ENCODE data around the gene GSKIP.
"Not testable (repeated sequence)": the region's sequence is repeated elsewhere in the genome, so short reads cannot be mapped to it uniquely, and the experiment has no call there.

GSKIP gene

GRCh38 chr14:96362965-96363750 is at the start of gene GSKIP, which contains the start of gene ATG2B:
GSKIP (plus strand) TSS chr14:96363526; CDS start chr14:96382248, 18,722 bp downstream.
ATG2B (minus strand) TSS chr14:96363341; CDS start chr14:96362976, 365 bp downstream.
- DNase-seq: peak; percentile 95 to 97

- DNase-seq: no peak
Measured at GRCh38 chr14:96316087-96316486, 47.2 kb upstream of the GSKIP start.

GRCh38 chr14:96318836-96319235 is 44.5 kb upstream of the GSKIP start:
- DNase-seq: no peak

- DNase-seq: peak in 1 of 2 donors; percentile 8
Measured at GRCh38 chr14:96320605-96321004, 42.7 kb upstream of the GSKIP start.

DNA sequence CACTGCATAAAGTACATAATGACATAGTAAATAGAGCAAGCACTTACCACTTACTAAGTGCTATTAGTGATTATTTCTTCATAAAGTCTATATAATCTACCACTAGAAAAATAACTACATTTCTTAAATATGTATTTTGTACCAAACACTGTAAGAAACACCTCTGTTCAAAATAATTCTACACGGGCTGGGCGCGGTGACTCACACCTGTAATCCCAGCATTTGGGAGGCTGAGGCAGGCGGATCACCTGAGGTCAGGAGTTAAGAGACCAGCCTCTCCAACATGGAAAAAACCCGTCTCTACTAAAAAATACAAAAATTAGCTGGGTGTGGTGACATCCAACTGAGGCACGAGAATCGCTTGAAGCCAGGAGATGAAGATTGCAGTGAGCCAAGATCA is 39.1 kb upstream of the GSKIP start:
- no peak for DNase-seq

DNA sequence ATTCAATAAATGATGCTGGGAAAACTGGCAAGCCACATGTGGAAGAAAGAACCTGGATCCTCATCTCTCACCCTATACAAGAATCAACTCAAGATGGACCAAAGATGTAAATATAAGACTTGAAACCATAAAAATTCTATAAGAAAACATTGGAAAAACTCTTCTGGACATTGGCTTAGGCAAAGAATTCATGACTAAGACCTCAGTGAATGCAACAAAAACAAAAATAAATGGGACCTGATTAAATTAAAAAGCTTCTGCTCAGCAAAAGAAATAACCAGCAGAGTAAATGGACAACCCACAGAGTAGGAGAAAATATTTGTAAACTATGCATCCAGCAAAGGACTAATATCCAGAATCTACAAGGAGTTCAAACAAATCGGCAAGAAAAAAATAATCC is 24.8 kb upstream of the GSKIP start:
- no peak for DNase-seq

- no peak for DNase-seq
Measured at GRCh38 chr14:96341323-96341722, 22.0 kb upstream of the GSKIP start.

DNA sequence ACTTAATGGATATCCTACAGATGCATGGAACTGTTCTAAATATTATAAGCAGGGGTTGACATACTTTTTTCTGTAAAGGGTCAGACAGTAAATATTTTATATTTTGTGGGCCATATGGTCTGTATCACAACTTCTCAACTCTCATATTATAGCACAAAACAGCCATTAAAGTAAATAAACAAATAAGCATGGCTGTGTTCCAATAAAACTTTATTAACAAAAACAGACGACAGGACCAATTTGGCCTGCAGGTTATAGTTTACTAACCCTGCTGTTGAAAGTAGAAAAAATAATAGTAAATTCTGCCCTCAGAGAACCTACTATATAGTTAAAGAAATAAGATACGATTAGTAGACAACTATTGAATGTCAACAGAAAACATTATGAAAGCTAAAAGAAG is 17.7 kb upstream of the GSKIP start:
- DNase-seq: no peak

DNA sequence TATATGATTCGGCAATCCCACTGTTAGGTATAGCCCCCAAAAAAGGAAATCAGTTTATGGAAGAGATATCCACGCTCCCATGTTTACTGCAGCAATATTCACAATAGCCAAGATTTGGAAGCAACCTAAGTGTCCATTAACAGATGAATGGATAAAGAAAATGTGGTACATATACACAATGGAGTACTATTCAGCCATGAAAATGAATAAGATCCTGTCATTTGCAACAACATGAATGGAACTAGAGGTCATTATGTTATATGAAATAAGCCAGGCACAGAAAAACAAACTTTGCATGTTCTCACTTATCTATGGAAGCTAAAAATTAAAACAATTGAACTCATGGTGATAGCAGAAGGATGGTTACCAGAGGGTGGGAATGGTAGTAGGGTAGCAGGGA is 15.4 kb upstream of the GSKIP start:
- DNase-seq: not testable (repeated sequence)

GRCh38 chr14:96349286-96350075 is 13.8 kb upstream of the GSKIP start:
- DNase-seq: no peak

DNA sequence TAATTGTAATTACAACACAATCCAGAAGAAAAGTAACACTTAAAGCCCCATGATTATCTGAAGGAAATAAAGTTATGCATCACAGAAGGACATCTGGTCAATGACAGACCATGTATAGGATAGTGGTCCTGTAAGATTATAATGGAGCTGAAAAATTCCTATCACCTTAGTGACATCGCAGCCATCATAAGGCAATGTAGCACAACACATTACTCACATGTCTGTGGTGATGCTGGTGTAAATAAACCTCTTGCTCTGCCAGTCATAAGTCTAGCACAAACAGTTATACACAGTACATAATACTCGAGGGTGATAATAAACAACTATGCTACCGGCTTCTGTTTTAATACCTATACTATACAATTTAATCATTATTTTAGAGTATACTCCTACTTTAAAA is 11.3 kb upstream of the GSKIP start:
- DNase-seq: no peak

DNA sequence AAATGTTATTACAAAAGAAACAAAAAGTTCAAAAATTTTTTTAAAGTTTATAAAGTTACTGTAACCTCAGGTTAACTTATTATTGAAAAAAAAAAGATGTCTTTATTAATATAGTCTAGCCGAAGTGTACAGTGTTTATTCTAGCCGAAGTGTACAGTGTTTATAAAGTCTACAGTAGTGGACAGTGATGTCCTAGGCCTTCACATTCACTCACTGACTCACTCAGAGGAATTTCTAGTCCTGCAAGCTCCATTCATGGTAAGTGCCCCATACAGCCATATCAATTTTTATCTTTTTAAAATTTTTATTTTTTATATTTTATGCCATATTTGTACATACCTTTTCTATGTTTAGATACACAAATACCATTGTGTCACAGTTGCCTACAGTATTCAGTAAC is 10.6 kb upstream of the GSKIP start:
- no peak for DNase-seq

DNA sequence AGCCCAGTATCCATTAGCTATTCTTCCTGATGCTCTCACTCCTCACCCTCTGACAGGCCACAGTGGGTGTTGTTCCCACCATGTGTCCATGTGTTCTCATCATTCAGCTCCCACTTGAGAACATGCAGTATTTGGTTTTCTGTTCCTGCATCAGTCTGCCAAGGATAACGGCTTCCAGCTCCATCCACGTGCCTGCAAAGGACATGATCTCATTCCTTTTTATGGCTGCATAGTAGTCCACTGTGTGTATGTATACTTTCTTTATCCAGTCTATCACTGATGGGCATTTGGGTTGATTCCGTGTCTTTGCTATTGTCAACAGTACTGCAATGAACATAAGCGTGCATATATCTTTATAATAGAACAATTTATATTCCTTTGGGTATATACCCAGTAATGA is 9.1 kb upstream of the GSKIP start:
- DNase-seq: no peak

DNA sequence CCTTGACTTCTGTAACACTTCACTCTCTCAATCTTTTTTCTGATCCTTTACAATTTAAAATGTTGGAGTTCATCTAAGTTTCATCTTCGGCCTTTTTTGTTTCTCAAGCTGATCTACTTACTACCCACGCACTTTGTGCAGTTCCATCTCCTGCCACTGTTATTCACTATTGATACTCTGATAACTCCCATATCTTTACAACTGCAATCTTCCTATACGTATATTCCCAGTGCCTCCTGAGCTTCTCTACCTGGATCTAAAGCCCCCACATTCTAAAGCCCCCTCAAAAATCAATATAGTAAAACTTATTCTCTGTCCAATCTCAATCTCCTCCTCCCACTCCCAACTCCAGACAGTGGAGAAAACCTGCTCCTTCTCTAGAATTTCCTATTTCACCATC is 6.1 kb upstream of the GSKIP start:
- no peak for DNase-seq

- no peak for DNase-seq
Measured at GRCh38 chr14:96359959-96360358, 3.4 kb upstream of the GSKIP start.

DNA sequence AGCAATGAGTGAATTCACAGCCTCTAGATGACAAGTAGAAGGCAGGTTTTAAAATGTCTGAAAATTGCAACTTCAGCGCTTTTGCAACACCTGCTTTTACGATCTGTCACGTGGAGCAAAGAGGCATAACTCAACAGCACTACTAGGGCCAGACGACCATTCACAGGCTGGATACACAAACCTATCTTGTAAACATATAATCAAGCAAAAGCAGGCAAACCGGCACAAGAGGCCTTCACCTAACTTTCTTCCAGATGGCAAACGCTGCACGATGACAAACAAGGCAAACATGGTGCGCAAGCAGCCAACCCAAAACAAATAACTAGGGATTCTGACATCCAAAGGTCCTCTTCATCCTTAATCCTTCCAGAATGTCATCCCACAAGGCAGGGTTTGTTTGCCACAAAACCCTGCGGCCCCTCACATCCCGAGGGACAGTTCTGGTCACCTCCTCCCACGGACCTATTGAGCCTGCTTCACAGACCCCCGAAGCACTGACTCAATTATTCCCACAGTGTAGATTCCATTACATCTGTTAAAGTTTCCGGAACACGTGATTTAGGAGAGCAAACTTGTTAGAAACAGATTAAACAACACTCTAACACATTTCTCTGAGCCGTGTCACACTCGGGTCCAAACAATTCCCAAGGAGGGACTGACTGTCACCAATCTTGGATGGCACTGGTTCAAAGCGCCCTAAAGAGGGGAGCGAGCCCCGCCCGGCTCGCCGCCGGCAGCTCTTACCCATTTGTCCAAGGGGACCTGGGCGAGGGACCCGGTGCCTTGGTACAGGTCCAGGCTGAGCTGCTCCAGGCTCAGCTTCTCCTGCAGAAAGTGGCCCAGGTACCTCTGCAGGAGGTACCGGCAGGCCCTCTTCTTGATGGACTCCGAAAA is 1.0 kb upstream of the GSKIP start:
- DNase-seq: peak; percentile 54 to 84

GRCh38 chr14:96363751-96364336 is 518 bp downstream of the GSKIP start:
- peak; percentile 36 to 40 for DNase-seq

DNA sequence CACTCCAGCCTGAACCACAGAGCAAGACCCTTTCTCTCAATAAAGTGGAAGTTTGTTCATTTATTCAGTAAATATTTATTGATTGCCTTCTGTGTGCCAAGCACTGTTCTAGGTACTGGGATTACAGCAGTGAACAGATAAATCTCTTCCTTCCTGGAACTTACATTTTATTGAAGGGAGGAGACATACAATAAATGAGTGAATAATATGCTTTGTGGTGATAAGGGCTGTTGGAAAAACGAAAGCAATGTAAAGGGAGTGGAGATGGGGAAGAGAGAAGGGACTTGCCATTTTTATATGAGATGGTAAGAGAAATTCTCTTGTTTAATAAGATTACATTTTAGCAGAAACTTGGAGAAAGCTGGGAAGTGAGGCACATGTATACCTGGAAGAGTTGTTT is 1.6 kb downstream of the GSKIP start:
- DNase-seq: no peak

DNA sequence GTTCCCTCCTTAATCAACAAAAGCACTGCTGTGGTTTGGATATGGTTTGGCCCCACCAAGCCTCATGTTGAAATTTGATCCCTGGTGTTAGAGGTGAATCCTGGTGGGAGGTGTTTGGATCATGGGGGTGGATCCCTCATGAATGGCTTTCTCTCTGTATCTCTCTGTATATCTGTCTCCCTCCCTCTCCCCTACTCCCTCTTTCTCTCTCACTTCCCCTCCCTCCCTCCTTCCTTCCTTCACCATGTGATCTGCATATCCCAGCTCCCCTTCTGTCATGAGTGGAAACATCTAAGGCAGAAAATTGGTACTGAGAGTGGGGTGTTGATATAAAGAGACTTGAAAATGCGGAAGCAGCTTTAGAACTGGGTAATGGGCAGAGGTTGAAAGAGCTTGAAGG is 5.2 kb downstream of the GSKIP start:
- DNase-seq: no peak

- no peak for DNase-seq
Measured at GRCh38 chr14:96370528-96370927, 7.2 kb downstream of the GSKIP start.

DNA sequence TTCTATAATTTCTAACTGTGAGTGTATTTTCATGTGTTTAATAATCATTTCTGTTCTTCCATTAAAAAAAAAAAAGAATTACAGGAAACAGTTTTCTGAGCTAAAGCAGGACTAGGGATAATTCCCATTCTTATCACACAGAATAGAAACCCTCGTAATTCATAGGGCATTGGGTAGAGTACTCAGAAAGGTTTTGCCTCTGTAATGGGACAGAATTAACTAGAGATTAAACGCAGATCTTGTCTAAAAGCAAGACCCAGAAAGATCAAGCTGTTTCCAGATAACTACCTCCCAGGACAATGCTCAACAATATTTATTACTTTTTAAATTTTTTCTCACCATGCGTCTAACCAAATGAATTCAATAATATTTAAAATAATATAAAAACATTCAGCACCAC is 10.2 kb downstream of the GSKIP start:
- DNase-seq: no peak

GRCh38 chr14:96376093-96376492 is 12.8 kb downstream of the GSKIP start:
- no peak for DNase-seq

DNA sequence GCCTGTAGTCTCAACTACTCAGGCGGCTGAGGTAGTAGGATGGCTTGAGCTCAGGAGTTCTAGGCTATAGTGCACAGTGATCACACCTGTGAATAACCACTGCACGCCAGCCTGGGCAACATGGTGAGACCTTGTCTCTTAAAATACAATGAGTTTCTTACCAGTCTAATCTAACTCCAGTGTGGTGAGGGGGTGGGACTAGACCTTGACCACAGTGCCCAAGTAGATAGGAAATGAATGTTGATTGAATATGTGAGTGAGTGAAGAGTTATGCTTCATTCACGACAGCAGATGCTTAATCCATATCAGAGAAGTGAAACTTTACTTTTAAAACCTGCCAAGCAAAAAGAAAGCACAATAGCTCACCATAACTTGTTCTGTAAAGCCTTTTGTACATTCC is 17.4 kb downstream of the GSKIP start:
- no peak for DNase-seq
